Activated gamma-delta T cell treated with anti-CD3 and anti-CD28 coated beads, Interleukin-2, amount 50 U/mL, for 16 hours (primary cell): ENCODE measurements around the gene UNC5B.
A peak's percentile ranks its signal among the peaks of the same experiment; 100 is the strongest.

Experiments
- DNase-seq: peaks from one replicate; pipeline ENCODE4 v3.0.0-alpha.2; 2020; ENCODE audit warnings: low read depth

The UNC5B gene

DNA sequence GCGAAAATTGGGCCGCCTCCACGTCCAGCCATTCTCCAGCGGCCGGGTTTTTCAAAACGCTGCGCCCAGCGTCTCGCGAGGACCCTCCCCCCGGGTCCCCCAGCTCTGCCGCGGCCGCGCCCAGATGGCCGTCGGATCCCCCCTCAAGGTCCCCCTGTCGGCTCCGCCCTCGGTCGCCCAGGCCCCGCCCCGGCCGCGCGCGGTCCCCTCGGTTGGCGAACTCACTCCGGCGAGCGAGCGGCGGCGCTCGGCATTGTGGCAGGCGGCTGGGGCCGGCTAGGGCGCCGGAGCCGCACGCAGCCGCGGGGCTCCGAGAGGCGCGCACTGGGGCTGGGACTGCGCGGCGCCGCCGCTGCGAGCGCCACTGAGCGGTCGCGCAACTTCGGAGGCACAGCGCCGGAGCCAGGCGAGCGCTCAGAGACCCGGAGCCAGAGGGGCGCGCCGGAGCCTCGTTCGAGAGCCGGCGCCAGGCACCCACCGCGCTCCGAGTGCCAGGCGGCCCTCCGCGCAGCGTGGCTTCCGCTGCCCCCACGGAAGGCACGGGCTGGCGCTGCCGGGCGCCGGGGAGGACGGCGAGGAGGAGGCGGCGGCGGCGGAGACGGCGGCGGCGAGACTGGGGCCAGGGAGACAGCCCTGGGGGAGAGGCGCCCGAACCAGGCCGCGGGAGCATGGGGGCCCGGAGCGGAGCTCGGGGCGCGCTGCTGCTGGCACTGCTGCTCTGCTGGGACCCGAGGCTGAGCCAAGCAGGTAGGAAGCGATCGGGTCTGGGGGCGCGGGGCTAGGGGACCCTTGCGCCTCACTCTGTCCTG lies at the start of gene UNC5B:
UNC5B (plus strand) TSS at position 253 of the 809 bp plus-strand sequence; CDS start at position 669, 416 bp downstream.
- peak; percentile 18 for DNase-seq

DNA sequence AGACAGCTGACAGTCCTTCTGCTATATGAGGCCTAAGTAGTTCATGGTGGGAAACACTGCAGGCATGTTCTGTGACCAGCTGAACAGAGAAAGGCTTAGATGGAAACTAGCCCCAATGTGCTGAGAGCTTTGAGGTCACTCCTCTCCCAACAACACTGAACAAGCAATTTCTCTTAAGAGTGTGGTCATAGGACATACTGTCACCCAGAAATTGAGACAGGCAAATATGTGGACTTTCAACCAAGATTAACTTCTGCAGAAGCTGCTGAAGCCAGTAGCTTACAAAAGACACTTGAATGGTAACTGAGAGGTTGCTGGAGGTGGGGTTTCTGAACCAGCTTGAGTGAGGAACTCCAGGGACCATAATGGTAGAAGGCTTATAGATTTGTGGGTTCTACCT lies 38.9 kb upstream of the UNC5B start:
- no peak for DNase-seq

DNA sequence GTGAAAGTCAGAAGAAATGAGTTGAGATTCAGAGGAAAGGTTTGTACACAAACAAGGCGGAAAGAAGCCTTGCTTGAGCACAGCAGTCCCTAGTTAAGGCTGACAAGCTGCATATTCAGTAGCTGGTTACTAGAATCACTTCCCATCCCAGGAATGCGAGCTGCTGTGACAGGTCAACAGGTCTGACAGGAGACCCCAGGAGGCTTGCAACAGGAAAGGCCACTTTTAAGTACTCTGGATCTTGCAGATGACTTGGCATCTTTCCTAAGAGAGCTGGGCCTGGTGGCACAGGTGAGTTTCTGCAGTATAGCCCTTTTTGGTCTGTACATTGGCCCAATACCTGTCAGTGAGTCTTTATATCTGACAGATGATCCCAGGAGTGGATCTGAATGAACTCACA lies 35.7 kb upstream of the UNC5B start:
- no peak for DNase-seq

DNA sequence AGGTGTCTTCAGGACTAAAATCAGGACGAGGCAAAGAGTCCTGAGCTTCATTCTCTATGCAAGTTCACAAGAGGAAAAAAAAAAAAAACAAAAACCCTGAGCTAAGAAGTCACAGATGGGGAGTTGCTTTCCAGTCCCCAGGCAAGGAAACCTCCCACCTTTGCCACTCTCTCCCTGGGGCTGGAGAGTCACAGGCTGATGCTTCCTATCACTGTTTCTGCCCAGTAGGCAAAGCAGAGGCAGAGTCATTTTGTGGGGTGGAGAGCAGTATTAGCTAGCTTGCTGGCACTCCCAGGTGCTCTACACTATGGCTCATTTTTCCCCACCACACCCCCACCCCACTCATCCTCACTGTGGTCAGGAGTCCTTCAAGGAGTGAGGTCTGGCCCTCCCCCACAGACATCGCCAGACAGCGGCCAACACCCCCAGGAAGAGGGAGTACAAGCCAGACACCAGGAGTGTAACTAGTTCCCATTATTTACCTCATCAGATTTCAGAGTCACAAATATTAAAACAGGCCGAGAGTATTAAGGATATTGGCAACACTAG lies 34.6 kb upstream of the UNC5B start:
- no peak for DNase-seq

DNA sequence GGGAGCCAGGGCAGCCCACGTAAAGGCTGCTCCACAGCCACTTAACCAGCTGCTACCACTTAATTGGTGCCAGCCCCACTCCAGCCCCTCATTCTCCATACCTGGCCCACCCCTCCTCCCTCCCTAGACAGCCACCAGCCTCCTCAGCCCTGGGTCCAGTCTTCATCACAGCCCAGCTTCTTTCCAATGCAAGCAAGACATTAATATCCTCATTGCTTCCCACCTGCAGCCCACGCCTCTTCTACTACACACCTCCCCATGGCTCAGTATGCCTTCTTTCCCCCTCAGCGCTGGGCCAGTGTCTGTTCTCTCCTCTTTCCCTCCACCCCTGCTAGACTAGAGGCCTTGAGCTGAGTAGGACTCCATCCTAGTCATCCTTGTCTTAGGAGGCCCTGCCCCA lies 33.5 kb upstream of the UNC5B start:
- no peak for DNase-seq

DNA sequence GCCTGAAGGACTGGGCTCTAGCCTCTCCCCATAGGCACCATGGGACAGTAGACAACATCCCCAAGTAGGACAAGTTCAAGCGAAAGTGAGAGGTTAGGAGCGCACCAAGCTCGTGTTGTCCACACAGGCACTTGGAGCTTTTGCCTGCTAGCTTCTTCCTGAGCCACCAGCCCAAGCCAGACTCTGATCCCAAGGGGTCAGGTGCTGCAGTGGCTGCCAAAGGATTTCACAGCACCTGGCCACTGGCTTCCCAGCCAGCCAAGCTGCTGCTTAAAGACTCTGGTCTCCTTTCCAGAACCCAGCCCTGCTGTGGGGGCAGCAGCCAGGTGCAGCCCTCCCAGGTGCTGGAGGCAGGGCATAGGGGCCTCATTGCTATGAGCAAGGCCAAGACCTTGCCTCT lies 33.0 kb upstream of the UNC5B start:
- no peak for DNase-seq

DNA sequence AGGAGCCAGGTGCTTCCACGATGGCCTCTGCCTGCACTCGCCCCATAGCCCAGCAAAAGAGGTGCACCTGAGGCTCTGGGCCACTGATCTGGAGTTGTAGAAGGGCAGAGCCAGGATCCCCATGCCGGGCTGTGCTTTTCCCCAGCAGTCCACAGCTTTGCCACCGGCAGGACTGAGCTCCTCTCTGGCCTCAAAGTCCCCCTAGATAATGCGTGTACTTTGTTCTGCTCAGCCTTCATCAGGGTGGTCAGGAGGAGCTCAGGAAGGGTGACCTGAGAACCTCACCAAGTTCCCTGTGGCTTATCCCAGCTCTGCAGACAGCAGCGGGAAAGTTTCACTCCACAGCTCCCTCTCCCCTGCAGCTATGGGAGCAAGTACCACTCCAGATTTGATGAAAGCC lies 27.9 kb upstream of the UNC5B start:
- no peak for DNase-seq

DNA sequence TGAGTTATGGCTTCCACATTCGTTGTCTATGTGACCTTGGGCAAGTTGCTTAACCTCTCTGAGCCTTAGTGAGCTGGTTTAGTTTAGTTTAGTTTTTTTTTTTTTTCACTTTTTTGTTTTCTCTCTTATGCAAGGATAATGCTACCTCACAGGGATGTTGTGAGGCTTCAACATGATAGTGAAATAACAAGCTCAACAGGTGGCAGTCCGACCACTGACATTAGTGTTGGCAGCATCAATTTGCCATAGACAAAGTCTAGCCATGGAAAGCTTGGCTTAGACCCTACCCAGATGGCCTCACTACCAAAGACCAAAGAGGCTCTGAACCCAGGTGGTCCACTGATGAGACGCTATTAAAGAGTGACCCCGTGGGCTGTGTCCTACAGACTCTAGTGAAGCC lies 27.2 kb upstream of the UNC5B start:
- no peak for DNase-seq

DNA sequence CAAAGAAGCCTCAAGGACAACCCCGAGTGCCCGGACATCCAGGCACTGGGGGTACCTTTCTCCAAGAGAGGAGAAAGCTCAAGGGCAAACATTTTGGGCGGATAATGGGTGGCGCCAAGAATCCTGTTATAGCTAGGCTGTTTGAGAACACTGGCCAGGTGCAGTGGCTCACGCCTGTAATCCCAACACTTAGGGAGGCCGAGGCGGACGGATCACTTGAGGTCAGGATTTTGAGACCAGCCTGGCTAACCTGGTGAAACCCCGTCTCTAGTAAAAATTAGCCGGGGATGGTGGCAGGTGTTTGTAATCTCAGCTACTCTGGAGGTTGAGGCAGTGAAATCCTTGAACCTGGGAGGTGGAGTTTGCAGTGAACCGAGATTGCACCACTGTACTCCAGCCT lies 25.2 kb upstream of the UNC5B start:
- DNase-seq: no peak

DNA sequence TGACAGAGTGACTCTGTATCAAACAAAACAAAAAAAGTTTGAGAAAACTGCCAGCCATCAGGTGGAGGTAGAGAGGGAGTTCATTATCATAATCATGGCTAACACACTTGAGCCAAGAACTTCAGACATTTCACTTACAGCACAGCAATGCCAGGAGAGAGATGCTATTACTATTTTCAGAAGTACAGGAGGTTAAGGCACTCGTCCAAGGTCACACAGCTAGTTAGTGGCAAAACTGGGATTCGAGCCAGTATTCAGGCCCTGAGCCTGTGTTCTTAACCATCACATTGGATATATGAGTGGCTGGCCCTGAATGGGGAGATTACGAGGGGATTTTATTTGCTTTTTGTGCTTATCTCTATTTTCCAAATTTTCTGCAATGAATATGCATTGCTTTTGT lies 24.8 kb upstream of the UNC5B start:
- no peak for DNase-seq

DNA sequence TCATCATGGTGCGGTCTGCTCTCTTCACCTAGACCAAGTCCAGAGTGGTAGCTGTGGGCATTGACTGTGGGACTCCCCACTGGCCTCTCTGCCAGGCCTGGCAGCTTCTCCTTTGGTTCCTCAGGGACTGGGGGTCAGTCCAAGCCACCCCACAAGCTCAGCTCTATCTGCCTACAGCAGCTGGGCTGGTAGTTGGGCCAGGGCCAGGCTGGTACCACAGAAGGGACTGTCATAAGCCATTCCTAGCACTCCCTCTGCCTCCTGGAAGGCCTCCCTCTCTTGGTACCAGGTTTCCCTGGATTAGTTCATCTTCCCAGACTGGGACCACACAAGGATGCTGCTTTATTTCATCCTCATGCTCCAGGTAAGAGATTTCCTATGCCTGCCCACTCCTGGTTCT lies 24.2 kb upstream of the UNC5B start:
- no peak for DNase-seq

DNA sequence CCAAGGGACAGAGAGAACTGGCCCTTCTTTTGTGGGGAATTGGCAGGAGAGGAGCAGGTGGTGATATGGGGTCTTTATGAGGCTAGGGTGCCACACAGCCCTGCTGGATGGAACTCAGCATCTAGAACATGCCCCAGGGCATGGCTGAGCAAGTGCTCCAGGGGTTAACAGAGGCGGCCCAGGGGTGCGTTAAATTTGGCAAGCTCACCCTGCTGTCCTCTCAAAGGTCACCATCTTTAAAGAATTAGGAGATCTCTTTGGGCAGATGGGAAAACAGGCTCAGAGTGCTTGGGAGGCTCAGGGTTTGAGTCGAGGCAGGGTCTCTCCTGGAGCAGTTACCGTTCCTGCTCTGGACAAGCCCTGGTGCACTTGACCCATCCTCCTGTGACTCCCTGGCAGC lies 21.4 kb upstream of the UNC5B start:
- DNase-seq: no peak

DNA sequence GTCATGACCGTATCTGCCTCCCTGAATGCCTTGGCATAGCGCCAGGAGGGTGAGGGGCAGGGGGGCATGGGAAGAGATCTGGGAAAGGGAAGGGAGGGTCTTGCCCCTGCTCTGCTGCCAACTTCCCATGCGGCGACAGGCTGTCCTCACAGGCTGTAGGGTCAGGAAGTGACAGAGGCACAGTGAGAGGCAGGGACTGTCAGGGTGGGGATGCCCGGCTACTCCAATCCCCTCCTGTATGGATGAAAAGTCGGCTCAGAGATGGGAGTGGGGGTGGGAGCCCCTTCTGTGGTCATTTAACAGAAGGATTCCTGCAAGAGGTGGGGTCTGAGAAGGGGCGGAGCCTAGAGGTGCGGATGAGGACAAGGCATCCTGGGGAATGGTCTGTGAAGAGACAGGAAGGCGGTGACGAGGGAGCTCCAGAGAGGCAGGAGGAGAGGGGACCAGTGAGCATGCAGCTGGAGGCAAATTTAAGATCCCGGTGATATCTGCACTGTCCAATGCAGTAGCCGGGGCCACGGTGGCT lies 20.8 kb upstream of the UNC5B start:
- no peak for DNase-seq

DNA sequence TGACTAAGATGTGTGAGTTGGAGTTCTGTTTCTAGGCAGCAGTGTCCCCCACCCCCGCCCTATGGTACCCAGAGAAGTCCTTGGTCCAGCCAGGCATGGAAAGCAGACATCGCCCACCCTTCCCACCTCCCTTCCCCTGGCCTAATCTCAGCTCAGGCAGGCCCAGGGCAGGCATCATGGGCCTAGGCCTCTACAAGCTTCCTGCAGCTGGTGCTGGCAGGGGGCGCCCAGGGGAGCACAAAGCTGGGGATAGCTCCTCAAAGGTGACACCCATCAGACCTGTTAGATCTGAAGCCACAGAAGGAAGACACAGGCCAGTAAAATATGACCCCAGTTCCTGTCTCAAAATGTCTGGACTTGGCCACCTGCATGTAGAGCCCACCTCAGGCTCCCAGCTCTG lies 18.9 kb upstream of the UNC5B start:
- DNase-seq: no peak

DNA sequence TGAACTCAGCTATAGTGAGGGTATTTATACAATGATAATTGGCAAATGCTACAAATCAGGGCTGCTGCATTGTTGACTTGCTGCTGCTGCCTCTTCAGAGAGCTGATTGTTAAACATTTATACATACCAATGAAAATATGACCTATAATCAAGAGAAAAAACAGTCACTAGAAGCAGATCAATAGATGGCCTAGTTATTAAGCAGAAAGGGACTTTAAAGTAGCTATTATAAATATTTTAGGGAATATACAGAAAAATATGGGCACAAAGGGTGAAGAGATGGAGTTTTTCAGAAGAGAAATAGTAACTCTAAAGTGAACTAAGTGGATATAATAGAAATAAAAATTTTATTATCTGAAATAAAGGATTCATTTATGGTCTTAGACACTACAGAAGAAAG lies 14.4 kb upstream of the UNC5B start:
- no peak for DNase-seq

DNA sequence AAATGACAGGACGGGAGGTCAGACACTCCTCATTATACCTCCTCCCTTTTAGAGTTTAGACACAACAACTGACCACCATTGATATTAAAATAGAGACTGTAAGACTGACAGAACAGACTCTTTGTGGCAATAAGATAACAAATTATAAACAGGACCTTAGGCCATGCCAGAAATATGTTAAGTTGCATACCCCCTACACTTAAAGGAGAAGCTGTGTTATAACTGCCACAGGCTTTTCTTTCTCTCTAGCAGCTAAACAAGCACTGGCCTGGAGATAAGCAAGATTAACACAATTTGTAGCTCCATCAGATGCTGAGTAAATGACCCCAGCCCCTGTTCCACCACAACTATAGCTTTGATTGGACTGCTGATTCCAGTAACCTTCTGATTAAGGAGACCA lies 10.5 kb upstream of the UNC5B start:
- no peak for DNase-seq

DNA sequence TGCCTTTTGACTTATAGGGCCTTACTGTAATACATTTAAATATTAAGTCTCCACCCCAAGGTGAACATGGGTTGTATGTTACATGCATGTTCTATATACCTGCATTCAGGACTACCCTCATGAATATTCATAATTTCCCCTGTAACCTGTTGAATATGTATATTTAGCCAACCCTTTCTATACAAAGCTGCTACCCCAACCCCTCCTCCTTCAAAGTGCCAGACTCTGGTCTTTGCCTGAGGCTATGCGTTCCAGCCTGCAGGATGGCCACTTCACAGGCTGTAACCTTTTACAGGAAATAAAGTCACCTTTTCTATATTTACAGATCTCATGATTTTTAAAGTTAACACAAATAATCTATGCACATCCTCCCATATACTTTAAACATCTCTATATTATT lies 10.1 kb upstream of the UNC5B start:
- DNase-seq: no peak

DNA sequence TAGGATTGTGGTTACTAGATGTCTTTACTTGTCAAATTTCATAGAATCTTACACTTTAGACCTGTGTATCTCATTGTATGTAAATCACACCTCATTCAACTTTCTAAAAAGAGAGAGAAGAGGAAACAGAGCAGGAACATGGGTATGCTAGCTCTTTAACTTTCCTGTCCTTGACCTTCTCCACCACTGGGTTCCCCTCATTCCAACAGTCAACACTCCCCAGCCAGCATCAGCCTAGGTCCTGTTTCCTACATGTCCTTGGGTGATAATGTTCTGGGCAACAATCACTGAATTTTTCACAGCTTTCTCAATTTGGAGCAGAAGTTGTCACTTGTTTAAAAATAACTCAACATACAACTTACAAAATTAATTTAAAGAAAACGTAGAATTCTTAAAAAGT lies 9.2 kb upstream of the UNC5B start:
- no peak for DNase-seq

DNA sequence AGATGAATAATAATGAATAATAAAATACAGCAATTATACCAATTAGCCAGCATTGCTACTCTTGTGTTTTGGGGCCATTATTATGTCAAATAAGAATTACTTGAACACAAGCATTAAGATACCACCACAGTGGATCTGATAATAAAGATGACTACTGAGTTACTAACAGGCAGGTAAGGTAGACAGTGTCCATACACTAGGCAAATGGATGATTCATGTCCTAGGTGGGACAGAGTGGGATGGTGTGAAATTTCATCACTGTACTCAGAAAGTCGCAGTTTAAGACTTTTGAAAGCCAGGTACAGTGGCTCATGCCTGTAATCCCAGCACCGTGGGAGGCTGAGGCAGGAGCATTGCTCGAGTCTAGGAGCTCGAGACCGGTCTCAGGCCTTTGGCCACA lies 8.7 kb upstream of the UNC5B start:
- no peak for DNase-seq

DNA sequence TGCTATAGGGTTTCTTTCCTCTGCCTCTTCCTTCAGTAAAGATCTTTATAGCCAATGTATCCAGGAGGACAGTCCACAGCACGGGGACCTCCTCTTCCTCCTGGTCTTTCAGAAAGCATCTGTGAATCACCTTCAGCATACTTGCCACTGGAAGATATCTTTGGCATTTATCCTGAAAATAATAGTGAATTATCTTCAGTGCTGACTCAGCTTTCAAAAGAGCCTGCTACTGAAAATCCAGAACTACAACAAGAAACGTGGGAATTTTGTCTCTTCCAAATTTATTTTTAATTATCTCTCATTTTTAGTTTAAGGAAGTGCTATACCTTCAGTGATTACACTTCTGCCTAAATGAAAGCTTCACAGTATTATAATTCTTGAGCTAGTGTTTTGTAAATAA lies 7.6 kb upstream of the UNC5B start:
- DNase-seq: no peak

DNA sequence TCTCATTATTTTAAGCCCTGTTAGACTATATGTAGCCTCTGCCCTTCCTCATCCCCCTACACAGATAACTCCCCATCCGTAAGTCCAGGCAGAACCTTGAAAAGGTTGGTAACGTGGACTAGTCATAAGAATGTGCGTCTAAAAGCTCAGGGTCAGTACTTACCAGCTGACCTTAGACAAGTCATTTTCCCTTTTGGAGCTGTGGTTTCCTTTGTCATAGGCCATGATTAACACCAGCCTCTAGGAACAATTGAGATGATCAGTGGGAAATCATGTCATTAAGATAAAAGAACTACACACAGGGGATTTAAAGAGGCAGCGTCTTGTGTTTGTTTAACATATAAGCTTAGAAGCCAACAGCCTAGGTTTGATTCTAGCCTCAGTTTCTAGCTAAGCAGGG lies 6.9 kb upstream of the UNC5B start:
- no peak for DNase-seq

DNA sequence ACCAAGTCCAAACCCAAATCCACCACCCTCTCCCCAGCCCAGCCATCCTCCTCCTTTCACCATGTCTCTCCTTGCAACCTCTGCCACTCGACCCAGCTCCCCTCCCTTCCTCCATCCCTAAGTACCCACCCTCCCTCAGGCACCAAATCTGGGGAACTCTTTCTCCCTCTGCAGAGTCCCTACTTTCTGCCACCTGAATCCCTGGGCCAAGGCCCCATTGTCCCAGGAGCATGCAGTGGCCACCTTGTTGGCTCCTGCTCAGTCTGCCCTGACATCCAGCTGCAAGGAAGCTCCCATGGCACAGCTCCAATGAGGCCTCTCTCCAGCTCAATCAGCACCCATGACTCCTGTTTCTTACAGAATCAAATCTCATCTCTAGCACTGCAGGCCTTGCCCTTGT lies 5.5 kb upstream of the UNC5B start:
- no peak for DNase-seq

DNA sequence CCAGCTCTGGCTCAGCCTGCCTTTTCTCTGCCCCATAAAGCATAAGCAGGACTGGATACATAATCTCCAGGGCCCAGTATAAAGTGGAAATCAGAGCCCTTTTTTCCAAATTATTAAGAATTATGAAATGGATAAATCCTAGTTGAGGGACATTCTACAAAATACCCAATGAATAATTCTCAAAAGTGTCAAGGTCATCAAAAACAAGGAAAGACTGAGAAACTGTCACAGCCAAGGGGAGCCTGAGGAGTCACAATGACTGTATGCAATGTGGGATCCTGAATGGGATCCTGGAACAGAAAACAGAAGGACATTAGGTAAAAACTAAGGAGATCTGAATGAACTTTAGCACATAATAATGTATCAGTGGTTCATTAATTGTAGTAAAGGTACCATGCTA lies 4.8 kb upstream of the UNC5B start:
- DNase-seq: no peak

DNA sequence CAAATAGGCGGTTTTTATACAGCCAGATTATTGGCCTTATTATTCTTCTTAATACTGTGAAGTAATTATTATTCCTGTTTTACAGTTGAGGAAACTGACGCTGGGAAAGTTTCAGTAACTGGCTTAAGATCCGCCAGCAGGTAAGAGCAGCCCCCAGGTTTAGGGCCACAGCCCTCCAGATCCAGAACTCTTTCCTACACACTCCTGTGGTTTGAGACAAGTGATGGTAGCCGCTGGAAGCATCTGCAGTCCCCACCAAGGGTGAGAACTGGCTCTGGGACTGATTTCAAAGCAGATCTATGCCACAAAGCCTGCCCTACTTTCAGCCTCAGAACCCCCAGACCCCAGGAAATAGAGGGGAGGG lies 3.0 kb upstream of the UNC5B start:
- no peak for DNase-seq
